Omental fat pad (tissue), 4 donors: ENCODE results near the gene CEP41. TPM values are rescaled to one million over a fixed set of nuclear protein-coding genes. Genes with fewer than 3 reads are reported as not detected.

Experiments used
- ATAC-seq: fragments of 150-250 bp; one replicate; pipeline ENCODE4 v1.9.1; 2016; ENCODE audit warnings: mild to moderate bottlenecking, moderate library complexity; ENCODE audit not compliant: low FRiP score
- DNase-seq: peaks from one replicate; pipeline ENCODE4 v3.0.0-alpha.2; 2019; ENCODE audit warnings: low spot score
- total RNA-seq, 4 donors: library from RNA; depleted of rRNA; stranded (reverse); fragments of >200 nt; gene quantifications; one replicate each; pipeline ENCODE4 v1.1.0, GENCODE V29; 2016
- TF ChIP-seq, protein P1 (sequence below), 3 donors: fragments of 450-650 bp; IDR thresholded peaks; one replicate each; pipeline ENCODE4 v1.5.1; 2016 to 2017; ENCODE audit warnings: antibody characterized with exemption in 3 of 3, mild to moderate bottlenecking in 3 of 3, moderate library complexity in 2 of 3

The CEP41 gene
- total RNA-seq, 4 donors from 2014 or later: 6.8 to 11.8 (median 8.5) TPM

DNA sequence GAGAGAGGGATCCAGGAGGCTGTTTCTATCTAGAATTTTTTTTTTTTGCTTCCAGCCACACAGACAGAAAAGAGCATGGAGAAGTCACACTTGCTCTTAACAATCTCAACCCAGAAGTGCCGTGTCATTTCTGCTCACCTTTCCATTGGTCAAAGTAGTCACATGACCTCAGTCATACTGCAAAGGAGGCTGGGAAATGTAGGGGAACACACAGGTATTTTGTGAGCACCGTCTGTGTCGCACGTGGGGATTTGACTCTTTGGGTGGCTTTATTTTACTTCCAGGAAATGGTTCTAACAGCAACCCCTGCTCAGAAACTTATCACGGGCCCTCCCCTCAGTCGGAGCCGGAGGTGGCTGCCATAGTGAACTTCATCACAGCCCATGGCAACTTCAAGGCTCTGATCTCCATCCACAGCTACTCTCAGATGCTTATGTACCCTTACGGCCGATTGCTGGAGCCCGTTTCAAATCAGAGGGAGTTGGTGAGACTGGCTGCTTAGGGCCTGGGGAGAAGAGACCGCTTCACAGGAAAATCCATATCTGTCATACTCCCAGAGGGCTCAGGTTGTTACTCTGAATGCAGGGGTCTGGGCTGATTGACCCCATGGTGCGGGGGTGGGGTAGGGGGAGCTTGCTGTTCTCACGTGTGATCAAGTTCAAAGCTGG lies 73.6 kb downstream of the CEP41 start:
- DNase-seq (no peak), ATAC-seq (no peak)
- TF ChIP-seq, protein P1, sequence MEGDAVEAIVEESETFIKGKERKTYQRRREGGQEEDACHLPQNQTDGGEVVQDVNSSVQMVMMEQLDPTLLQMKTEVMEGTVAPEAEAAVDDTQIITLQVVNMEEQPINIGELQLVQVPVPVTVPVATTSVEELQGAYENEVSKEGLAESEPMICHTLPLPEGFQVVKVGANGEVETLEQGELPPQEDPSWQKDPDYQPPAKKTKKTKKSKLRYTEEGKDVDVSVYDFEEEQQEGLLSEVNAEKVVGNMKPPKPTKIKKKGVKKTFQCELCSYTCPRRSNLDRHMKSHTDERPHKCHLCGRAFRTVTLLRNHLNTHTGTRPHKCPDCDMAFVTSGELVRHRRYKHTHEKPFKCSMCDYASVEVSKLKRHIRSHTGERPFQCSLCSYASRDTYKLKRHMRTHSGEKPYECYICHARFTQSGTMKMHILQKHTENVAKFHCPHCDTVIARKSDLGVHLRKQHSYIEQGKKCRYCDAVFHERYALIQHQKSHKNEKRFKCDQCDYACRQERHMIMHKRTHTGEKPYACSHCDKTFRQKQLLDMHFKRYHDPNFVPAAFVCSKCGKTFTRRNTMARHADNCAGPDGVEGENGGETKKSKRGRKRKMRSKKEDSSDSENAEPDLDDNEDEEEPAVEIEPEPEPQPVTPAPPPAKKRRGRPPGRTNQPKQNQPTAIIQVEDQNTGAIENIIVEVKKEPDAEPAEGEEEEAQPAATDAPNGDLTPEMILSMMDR (IDR thresholded peaks at IDR 0.05): no peak

DNA sequence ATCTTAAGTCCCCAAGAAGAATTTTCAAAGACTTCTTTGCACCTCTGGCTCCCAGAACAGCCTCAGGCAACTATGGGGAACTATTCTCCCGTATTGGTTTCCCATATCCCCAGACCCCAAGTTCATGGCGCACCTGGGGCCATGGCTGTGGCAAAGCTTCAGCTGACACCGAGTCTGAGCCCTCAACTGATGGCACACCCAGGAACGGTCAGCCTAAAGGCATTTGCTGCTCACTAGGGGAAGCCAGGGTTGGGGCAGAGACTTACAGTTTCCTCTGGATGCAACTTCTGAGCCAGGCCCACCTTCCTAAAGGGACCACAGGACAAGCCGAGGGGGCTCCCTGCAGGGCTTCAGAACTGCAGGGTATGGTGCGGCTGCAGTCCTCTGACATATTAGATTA lies 74.3 kb downstream of the CEP41 start:
- ATAC-seq: no peak
- no peak for DNase-seq

DNA sequence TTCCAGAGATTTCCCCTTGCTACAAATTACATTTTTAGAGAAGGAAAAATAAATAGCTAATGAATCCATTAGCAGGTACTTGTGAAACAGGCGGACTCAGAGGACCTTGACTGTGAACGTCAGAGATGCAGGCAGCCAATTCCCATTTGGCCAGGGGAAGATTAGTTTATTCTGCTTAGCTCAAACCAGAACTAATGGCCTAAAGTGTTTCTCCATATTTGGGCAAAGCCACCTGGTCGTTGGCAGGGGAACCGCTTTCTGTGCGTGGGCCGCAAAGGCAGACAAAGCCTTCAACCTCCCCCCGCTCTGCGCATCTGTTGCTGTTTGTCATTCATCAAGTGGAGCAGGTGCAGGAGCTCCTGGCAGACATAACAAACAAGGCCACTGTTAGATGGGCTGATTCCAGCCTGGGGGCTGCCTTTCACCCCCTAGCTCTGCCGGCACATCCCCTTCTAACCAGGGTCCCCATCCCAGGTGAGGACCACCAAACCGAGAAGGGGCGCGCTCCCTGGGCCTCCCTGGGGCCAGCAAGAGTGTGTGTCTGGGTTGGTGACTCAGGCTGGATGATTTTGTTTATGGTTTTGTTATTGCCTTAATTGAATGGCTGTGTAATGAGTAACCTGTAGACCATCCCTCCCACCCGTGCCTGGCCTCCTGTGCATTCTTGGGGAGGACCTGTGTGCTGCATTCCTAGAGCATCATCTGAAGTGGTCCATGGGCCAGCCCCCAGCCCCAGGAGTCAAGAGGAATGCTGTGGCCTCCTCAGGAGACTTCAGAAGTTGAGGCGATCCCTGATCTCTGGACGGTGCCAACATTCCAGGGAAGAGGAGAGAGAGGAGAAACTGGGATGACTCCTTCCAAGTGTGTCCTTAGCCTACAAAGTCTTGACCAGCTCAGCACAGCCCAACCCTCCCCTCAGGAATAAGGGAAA lies 75.0 kb downstream of the CEP41 start:
- DNase-seq (no peak), ATAC-seq (no peak)
- TF ChIP-seq, protein P1 (IDR thresholded peaks at IDR 0.05): no peak

More for the DNA sequence above, 74.3 kb downstream of the CEP41 start:
- TF ChIP-seq, protein P1 (IDR thresholded peaks at IDR 0.05): no peak

DNA sequence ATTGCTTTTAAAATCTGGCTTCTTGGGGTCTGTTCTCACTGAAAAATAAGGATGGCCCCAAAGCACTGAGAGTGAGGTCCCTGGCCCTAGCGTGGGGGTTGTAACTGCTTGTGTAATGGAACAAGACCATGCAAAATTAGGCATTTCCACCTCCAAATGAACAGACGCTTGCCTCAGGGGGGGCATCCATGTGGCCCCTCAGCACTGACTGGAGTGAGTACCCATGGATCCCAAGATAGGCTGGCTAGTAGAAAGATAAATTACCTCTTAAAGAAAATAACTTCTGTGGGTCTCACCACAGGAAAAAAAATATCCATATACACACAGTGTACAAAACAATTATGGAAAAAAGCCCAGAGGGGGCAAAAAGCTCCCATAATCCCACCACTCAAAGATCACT lies 75.7 kb downstream of the CEP41 start:
- ATAC-seq (no peak), DNase-seq (no peak)
- TF ChIP-seq, protein P1 (IDR thresholded peaks at IDR 0.05): no peak

DNA sequence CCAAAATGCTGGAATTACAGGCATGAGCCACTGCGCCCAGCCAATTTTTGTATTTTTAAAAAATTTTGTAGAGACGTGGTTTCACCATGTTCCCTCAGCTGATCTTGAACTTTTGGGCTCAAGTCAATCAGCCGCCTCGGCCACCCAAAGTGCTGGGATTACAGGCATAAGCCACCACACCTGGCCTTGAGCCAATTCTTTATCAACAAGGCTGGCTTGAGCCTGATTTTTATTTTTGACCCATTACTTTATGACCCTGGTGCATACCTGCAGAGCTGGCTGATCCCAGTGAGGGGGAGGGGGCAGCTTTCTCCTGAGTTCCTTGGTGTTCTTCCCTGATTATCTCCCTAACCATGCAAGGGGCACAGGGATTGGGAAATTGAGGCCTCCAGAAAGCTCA lies 76.4 kb downstream of the CEP41 start:
- ATAC-seq (no peak), DNase-seq (no peak)
- TF ChIP-seq, protein P1 (IDR thresholded peaks at IDR 0.05): no peak

DNA sequence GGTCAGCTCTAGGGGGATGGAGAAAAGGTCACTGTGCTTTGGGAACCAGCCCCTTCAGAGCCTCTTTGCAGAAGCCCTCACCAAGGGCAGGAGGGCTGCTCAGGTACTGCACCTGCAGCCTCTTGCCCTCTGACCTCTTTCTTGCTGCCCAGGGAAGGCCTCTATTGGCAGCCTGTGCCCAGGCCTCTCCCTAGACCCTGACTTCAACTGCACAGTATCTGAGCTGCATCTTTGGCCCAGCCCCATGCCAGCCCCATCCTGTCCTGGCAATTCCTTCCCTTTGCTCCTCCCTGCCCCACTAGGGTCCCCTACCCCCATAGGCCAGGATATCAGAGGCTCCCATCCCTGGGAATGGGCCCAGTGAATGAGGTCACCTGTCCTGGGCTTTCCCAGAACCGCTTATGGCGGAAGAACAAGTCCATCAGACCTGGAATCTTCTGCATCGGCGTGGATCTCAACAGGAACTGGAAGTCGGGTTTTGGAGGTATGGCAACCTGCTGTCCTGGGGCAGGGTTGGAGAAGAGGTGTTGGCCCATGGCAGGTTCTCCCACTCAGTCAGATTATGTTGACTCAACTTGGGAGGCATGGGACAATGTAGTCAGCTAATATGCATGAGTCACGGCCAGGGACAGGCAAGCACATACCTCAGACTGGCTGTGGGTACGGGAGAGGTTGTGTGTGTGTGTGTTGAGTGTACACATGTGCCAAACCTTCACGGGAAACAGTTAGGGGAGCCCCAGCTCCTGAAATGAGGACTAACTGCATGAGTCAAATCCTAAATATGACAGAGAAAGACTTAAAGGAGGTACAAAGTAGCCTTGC lies 77.6 kb downstream of the CEP41 start:
- ATAC-seq (peak; percentile 67), DNase-seq (no peak)
- TF ChIP-seq, protein P1 (IDR thresholded peaks at IDR 0.05): no peak
